Gastrocnemius medialis (tissue), 4 donors: Measurements from ENCODE around the gene KCNIP4.

ENCODE experiments used
- POLR2A ChIP-seq, 2 donors: fragments of 450-650 bp; IDR thresholded peaks; one replicate each; pipeline ENCODE4 v1.6.1; 2017; ENCODE audit warnings: antibody characterized with exemption in 2 of 2, mild to moderate bottlenecking in 2 of 2, moderate library complexity in 2 of 2
- TF ChIP-seq, protein P1 (sequence below), 5 experiments: fragments of 450-650 bp in 3 of 5; fragments of 200-600 bp in 2 of 5; sonication (generic) in 2 of 5; IDR thresholded peaks in 4 of 5; conservative IDR thresholded peaks in 1 of 5; 1 replicate in 4 of 5; 2 replicates in 1 of 5; pipeline ENCODE4 v1.5.1; 2016 to 2019; ENCODE audit warnings: antibody characterized with exemption in 5 of 5, mild to moderate bottlenecking in 3 of 5, moderate library complexity in 3 of 5

DNA sequence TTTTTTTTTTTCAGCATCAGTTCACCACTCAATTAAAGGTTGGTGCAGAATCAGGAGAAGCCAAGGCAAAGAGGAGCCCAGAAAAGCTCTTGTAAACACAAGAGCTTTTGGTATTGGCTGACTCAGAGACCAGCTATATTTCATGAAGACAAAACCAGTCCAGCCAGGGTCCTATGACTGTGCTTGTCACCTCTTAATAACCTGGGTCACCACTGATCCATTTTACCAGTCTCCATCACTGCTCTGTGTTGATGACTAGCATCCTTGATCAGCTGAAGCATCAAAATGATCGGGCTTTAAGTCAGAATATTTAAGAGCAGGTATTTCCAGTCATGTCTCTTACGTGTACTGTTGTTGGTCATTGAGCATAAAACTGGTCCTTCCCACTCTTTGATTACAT, 1010.4 kb downstream of the KCNIP4 start:
- TF ChIP-seq, protein P1, sequence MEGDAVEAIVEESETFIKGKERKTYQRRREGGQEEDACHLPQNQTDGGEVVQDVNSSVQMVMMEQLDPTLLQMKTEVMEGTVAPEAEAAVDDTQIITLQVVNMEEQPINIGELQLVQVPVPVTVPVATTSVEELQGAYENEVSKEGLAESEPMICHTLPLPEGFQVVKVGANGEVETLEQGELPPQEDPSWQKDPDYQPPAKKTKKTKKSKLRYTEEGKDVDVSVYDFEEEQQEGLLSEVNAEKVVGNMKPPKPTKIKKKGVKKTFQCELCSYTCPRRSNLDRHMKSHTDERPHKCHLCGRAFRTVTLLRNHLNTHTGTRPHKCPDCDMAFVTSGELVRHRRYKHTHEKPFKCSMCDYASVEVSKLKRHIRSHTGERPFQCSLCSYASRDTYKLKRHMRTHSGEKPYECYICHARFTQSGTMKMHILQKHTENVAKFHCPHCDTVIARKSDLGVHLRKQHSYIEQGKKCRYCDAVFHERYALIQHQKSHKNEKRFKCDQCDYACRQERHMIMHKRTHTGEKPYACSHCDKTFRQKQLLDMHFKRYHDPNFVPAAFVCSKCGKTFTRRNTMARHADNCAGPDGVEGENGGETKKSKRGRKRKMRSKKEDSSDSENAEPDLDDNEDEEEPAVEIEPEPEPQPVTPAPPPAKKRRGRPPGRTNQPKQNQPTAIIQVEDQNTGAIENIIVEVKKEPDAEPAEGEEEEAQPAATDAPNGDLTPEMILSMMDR (IDR thresholded peaks at IDR 0.05 in 4 of 5, conservative IDR thresholded peaks at IDR 0.05 in 1 of 5) = no peak
- no peak for TF ChIP-seq POLR2A (IDR thresholded peaks at IDR 0.05)
